Mammary microvascular endothelial cell (primary cell): Measurements from ENCODE around the gene HYAL4. TPM values are rescaled to one million over a fixed set of nuclear protein-coding genes. Genes with fewer than 3 reads are reported as not detected.

ENCODE experiments used
- total RNA-seq: library from RNA; depleted of rRNA; stranded (reverse); fragments of >200 nt; gene quantifications from 2 replicates; pipeline ENCODE4 v1.2.3, GENCODE V29; 2015

Gene HYAL4, protein sequence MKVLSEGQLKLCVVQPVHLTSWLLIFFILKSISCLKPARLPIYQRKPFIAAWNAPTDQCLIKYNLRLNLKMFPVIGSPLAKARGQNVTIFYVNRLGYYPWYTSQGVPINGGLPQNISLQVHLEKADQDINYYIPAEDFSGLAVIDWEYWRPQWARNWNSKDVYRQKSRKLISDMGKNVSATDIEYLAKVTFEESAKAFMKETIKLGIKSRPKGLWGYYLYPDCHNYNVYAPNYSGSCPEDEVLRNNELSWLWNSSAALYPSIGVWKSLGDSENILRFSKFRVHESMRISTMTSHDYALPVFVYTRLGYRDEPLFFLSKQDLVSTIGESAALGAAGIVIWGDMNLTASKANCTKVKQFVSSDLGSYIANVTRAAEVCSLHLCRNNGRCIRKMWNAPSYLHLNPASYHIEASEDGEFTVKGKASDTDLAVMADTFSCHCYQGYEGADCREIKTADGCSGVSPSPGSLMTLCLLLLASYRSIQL
- 0.49 TPM in 1 of 2 replicates, not detected in the other for total RNA-seq

DNA sequence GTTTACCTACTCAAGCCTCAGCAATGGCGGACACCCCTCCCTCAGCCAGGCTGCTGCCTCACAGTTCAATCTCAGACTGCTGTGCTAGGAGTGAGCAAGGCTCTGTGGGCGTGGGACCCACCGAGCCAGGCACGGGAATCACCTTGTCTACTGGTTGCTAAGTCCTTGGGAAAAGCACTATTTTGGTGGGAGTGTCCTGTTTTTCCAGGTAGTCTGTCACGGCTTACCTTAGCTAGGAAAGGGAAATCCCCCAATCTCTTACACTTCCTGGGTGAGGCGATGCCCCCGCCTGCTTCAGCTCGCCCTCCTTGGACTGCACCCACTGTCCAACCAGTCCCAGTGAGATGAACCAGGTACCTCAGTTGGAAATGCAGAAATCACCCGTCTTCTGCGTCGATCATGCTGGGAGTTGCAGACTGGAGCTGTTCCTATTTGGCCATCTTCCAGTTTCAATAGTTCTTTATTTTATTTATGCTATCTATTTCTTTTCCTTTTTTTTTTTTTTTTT lies at the start of gene HYAL4:
Gene HYAL4, plus strand, starts transcription at position 458 of the 508 bp plus-strand sequence. CDS start 23,105 bp downstream, outside the sequence.

DNA sequence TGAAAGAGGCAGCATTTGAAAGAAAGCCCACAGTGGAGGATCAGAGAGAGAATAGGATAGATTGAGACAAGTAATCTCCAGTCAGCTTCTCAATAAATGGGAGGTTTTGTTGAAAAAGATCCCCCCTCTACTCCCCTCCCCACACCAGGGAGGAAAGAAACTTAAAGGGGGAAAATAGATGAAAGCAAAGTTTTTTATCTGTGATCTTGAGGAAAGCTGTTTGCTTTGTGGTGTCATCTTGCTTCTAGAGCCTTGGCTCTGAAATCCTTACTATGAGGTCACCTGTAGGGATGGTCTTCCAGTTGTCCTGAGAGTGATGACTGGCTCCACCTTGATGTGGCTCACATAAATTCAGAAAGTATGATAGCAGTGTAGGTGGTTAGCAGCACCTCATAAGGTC lies 80.0 kb downstream of the HYAL4 start, which contains the start of gene SPAM1:
Gene SPAM1, plus strand, starts transcription at position 301 of the 400 bp plus-strand sequence. CDS start 28,330 bp downstream, outside the sequence.

Other genes with a start within 250 kb of the HYAL4 start
- not detected in 2 replicates for gene ASB15, start 243.3 kb upstream of the HYAL4 start, total RNA-seq
- not detected in 2 replicates for gene LMOD2, start 189.3 kb upstream of the HYAL4 start, total RNA-seq
- 13.8 and 14.6 TPM in 2 replicates for gene WASL, start 96.2 kb upstream of the HYAL4 start, total RNA-seq
- not detected in 2 replicates for gene SPAM1, start 80.1 kb downstream of the HYAL4 start, total RNA-seq
- gene TMEM229A, start 187.9 kb downstream of the HYAL4 start, total RNA-seq: not detected in 2 replicates